Sciatic nerve (tissue), 2 donors: ENCODE data around the gene GTF2IRD1. TPM values are rescaled to one million over a fixed set of nuclear protein-coding genes. Genes with fewer than 3 reads are reported as not detected.
"Not testable (repeated sequence)": the region's sequence is repeated elsewhere in the genome, so short reads cannot be mapped to it uniquely, and the experiment has no call there.

ENCODE experiments used
- ATAC-seq: fragments of 200-7000 bp; cut with Tn5 transposase; one replicate; pipeline ENCODE4 v1.9.1; 2020; ENCODE audit warnings: mild to moderate bottlenecking, moderate library complexity
- DNase-seq: peaks from one replicate; pipeline ENCODE4 v3.0.0-alpha.2; 2020; ENCODE audit warnings: low spot score
- intact Hi-C: fragments of 100-400 bp; cut with DNase I; formaldehyde crosslinking; loops from one replicate; pipeline ENCODE4 v1.14.2; 2022
- total RNA-seq: library from RNA; stranded (reverse); fragmentation: NEBNext Ultra II Directional; extraction: Animal tissue kit (Norgen Biotek cat#: 25700); gene quantifications from one replicate; pipeline ENCODE4 v1.2.1, GENCODE V29; 2021
- donor health status: DM: no; HTN: no; CAD: no.
- donor health status: DM: no; HTN: no; CAD: no.

GTF2IRD1 gene, protein sequence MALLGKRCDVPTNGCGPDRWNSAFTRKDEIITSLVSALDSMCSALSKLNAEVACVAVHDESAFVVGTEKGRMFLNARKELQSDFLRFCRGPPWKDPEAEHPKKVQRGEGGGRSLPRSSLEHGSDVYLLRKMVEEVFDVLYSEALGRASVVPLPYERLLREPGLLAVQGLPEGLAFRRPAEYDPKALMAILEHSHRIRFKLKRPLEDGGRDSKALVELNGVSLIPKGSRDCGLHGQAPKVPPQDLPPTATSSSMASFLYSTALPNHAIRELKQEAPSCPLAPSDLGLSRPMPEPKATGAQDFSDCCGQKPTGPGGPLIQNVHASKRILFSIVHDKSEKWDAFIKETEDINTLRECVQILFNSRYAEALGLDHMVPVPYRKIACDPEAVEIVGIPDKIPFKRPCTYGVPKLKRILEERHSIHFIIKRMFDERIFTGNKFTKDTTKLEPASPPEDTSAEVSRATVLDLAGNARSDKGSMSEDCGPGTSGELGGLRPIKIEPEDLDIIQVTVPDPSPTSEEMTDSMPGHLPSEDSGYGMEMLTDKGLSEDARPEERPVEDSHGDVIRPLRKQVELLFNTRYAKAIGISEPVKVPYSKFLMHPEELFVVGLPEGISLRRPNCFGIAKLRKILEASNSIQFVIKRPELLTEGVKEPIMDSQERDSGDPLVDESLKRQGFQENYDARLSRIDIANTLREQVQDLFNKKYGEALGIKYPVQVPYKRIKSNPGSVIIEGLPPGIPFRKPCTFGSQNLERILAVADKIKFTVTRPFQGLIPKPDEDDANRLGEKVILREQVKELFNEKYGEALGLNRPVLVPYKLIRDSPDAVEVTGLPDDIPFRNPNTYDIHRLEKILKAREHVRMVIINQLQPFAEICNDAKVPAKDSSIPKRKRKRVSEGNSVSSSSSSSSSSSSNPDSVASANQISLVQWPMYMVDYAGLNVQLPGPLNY
- 29.5 TPM for total RNA-seq

DNA sequence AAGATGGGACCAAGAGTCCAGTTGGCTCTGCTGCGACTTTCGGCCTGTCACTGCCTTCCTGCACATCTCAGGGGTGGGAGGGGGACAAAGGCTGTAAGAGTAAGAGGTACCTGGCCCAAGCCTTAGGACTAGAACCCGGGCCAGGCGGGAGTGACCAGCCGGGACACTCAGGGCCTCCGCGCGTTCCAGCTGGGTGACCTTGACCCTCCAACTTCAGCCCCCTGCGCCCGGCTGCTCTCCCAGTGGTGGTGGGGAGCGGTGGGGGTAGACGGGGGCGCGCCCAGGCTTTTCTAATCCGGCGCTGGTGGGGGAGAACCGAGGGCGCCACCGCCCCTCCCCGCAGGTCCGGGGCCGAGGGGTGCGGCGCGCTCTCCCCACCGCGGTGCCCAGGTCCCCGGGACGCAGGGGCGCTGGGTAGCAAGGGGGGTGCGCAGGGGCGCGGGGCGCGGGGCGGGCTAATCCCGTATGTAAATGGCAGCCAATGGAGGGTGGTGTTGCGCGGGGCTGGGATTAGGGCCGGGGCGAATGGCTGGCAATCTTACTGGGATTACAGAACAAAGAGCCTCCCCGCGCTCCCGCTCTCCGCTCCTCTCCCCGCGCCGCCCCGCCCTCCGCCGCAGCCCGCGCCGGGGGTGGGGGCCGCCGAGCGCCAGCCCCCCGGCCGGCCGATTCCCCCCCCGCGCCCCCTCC lies at the start of gene GTF2IRD1:
TSS of gene GTF2IRD1 (plus strand) at position 585 of the 690 bp plus-strand sequence. CDS start 54,175 bp downstream, outside the sequence.
- ATAC-seq (peak; percentile 54), DNase-seq (peak; percentile 84)
- intact Hi-C loops, result no loop called here

DNA sequence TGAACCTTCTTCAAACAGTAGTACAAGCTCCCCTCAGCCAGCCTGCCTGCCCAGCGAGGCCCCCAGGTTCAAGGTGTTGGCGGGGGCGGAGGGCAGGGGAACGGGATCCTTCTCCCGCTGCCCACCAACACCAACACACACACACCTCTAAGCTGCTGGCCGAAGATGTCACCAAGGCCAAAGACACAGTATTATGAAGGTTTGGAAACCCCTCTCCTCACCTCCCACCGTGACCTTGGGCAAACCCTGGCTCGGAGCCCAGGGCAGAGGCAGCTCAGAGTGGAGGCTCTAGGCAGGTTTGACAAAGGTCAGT lies 49.4 kb upstream of the GTF2IRD1 start:
- ATAC-seq, result no peak

DNA sequence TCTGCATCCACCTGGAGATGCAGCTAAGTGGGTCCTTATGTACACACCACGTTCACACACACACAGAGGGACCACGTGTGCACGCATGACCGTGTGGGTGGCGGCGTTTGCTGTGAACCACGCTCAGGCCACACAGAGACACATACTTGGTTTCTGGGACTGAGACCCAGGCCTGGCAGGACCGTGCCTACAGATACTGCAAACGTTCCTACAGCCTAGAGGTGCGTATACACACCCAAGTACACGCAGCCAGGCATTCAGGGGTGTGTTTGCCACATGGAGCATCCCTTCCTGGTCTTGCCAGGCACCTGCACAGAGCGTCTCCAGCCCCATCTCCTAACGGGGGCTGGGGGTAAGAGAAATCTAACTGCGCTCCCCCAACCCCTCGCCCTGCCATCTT lies 49.0 kb upstream of the GTF2IRD1 start:
- ATAC-seq (no peak), DNase-seq (no peak)
- intact Hi-C loops, result loop anchor here (10.0 kb wide), 1 partner anchor 340 kb away; no protein-coding TSS in a partner anchor

More for the DNA sequence above, 49.4 kb upstream of the GTF2IRD1 start:
- DNase-seq, result no peak
- intact Hi-C loops, result loop anchor here (10.0 kb wide), 1 partner anchor 340 kb away; no protein-coding TSS in a partner anchor

DNA sequence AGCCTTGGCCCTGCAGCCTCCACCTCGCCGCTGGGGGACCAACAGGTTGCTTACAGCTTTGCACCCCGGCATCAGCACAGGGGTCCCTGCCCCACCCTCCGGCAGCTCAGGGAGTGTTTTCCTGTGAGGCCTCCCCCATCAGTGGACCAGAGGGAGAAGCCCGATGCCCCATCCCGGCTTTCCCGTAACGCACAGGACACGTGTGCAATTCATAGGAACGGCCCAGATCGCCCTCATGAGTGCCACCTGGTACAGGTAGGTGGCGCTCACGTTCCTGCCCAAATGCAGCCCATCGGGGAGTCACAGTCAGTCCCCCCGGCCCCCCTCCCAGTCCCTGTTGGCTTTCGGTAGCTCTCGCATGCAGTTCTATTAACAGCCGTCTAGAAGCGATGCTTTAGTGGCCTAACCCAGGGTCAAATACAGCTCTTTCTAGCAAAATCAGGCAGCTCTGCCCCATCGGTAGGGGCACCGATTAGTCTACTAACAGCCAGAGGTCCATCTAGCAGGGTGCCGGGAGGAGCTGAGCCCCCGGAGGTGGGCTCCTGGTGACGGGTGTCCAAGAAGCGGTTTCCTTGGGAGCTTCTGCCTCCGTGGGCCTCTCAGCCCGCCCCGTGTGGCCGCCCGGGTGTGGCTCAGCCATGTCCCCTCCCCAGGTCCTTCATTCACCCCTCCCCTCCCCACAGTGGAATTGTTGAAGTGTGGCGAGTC lies 48.4 kb upstream of the GTF2IRD1 start:
- DNase-seq (no peak), ATAC-seq (no peak)
- intact Hi-C loops, result loop anchor here (10.0 kb wide), 1 partner anchor 341 kb away; no protein-coding TSS in a partner anchor

DNA sequence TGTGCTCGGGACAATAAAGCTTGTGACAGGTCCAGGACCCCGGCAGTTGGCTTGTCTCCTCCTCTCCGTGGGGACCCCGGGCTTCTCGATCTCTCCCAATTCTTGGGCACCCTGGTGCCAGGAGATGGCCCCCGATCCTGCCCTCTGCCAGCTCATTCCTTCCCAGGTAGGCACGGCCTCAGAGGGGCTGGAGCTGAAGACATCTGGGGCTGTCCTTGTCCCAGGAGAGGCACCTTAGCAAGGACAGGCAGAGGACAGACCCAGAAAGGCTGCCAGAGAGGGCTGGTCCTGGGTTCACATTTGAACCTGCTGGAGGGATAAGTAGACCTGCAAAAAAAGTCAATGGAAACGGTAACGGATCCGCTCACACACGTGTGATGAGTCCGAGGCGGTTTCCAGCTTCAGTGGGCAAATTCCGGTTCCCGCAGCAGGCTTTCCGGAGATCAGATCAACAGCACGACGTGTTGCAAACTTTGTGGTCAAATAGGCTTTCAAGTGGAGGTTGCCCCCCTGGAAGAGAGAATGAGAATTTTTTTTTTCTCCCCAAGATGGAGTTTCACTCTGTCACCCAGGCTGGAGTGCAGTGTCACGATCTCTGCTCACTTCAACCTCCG lies 47.7 kb upstream of the GTF2IRD1 start:
- DNase-seq (no peak), ATAC-seq (no peak)
- intact Hi-C loops, result loop anchor here (10.0 kb wide), 1 partner anchor 341 kb away; no protein-coding TSS in a partner anchor

DNA sequence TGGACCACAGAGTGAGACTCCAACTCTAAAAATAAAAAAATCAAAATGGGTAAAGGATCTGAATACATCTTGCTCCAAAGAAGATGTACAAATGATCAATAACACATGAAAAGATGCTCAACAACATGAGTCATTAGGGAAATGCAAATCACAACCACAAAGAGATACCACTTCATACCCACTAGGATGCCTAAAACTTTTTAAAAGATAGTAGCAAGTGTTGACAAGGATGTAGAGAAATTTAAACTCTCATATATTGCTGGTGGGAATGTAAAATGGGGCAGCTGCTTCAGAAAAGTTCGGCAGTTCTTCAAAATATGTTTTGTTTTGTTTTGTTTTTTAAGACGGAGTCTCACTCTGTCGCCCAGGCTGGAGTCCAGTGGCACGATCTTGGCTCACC lies 45.7 kb upstream of the GTF2IRD1 start:
- ATAC-seq (no peak), DNase-seq (no peak)
- intact Hi-C loops, result loop anchor here (10.0 kb wide), 1 partner anchor 343 kb away; no protein-coding TSS in a partner anchor

DNA sequence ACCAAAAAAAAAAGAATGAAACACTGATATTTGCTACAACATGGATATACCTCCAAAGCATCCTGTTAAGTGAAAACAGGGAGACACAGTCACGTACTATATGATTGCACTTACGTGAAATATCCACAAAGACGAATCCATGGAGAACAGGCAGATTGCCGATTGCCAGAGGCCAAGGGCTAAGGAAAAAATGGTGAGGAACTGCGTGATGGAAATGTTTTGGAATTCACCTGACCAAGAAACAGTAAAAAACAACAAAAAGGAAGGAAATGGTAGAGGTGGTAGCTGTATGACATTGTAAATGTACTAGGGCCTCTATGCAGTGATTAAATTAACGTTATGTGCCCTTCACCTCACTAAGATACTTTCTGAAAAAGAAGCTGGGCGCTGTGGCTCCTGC lies 44.1 kb upstream of the GTF2IRD1 start:
- intact Hi-C loops, result loop anchor here (10.0 kb wide), 1 partner anchor 345 kb away; no protein-coding TSS in a partner anchor
- no peak for ATAC-seq
- DNase-seq, result no peak

DNA sequence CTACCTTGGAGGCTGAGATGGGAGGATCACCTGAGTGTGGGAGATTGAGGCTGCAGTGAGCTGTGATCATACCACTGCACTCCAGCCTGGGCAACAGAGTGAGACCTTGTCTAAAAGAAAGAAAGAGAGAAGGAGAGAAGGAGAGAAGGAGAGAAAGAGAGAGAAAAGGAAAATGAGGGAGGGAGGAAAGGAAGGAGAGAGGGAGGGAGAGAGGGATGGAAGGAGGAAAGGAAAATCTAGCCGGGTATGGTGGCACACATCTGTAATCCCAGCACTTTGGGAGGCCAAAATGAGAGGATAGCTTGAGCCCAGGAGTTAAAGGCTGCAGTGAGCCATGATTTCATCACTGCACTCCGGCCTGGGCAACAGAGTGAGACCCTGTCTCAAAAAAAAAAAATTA lies 42.9 kb upstream of the GTF2IRD1 start:
- DNase-seq, result no peak
- intact Hi-C loops, result no loop called here
- no peak for ATAC-seq

DNA sequence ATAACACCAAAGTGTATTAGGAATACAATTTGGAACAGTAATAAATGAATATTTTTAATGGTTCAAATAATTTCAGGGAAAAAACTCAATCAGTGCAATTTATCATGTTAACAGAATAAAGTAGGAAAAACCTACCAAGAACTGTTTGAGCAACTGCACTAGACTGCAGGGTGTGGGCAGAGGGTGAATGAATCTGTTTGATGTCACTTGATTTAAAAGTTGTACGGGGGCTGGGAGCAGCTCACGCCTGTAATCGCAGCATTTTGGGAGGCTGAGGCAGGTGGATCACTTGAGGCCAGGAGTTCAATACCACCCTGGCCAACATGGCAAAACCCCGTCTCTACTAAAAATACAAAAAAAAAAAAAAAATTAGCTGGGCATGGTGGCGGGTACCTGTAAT lies 42.1 kb upstream of the GTF2IRD1 start:
- intact Hi-C loops, ATAC-seq, DNase-seq: not testable (repeated sequence)

DNA sequence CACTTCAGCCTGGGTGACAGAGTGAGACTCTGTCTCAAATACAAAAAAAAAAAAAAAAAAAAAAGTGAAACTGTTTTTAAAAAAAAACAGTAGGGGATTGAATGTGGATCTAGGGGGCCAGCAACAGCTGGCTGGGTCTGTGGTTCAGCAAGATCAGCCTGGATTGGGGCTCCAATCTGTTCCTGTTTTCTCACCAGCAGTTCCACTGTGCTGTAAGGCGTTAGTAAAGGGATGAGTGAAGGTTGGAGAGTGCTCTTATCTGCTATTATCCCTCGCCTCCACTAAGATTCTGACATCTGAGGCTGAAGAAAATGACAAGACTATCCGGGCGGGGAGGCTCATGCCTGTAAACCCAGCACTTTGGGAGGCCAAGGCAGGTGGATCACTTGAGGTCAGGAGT lies 41.6 kb upstream of the GTF2IRD1 start:
- intact Hi-C loops, result no loop called here
- DNase-seq (no peak), ATAC-seq (no peak)

DNA sequence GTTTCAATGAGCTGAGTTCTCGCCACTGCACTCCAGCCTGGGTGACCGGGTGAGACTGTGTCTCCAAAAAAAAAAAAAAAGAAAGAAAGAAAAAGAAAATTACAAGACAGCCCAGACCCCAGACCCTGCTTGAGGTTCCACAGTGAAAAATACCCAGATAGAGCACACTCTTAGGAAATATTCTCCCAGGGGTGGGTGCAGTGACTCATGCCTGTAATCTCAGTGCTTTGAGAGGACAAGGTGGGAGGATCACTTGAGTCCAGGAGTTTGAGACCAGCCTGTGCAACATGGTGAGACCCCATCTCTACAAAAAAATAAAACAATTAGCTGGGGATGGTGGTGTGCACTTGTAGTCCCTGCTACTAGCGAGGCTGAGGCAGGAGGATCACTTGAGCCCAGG lies 41.1 kb upstream of the GTF2IRD1 start:
- ATAC-seq (no peak), DNase-seq (no peak)
- intact Hi-C loops, result no loop called here

DNA sequence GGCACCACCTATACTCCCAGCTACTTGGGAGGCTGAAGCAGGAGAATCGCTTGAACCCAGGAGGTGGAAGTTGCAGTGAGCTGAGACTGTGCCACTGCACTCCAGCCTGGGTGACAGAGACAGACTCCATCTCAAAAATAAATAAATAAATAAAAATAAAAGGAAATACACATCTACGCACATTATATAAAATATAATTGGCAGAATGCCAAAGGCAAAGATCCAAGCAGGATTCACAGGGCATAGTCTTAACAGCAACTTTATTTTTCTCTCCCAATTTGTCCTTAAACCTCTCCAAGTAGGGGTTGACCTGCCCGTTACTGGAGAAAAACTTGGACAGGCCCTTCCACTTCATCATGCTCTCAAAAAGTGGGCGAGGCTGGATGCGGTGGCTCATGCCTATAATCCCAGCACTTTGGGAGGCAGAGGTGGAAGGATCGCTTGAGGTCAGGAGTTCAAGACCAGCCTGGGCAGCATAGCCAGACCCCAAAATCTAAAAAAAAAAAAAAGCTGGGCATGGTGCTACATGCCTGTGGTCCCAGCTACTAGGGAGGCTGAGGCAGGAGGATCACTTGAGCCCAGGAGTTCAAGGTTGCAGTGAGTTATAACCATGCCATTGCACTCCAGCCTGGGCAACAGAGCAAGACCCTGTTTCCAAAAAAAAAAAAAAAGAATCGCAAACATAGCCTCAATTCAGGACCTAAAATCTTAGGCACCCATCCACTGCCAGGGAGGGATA lies 38.9 kb upstream of the GTF2IRD1 start:
- DNase-seq, ATAC-seq, intact Hi-C loops: not testable (repeated sequence)

DNA sequence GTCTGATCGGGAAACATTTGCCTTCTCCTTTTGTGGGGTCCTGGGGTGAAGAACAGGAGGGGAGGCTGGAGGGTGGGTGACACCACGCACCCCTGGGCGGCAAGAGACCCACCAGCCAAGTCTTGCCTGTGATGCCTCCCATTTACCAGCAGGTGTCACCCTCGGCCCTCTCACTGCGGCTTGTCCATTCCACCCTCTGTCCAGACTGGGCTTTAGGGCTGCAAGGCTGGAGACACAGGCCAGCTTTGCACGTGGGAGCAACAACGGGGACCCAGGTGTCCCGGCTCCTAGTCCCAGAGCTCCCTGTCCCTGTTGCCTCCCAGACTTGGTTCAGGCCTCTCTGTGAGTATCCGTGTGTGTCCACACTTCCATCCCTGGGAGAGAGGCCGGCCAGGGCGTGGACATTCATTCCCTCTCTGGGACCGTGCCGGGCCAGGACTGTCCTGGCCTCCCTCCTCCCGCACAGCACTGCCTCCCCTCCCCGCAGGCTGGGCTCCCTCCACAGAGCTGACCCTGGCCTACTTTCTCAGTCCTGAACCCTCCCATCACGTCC lies 36.2 kb upstream of the GTF2IRD1 start:
- ATAC-seq (peak; percentile 95), DNase-seq (peak; percentile 81)
- intact Hi-C loops, result no loop called here

DNA sequence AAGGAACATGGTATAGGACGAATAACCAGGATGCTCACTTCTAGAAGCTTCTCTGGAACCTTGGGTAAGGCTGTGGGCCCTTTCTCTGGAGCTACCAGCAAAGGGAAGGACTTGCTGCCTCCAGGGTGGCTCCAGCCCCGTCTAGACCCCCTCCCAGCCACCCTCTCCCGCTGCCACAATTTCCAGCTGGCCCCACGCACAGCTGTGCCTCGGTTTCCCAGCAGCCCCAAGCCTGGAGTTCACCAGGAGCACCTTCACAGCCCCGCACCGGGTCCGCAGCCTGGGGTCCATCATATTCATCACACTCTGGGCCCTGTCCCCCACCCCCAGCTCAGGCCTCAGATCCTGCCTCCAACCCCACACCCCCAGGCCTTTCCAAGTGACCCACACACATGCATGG lies 35.6 kb upstream of the GTF2IRD1 start:
- DNase-seq (no peak), ATAC-seq (peak; percentile 18)
- intact Hi-C loops, result no loop called here

DNA sequence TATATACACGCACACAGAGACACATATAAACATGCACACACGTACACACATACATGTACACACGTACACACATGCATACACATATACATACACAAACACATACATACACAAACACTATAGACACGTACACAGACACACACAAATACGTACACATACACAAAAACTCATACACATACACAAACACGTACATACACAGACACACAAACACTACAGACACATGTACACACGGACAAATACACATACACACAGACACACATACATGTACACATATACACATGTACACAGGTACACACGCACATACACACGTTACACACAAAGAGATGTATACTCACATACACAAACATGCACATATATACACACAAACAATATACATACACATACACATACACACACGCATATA lies 35.2 kb upstream of the GTF2IRD1 start:
- intact Hi-C loops, result no loop called here
- ATAC-seq (no peak), DNase-seq (no peak)

DNA sequence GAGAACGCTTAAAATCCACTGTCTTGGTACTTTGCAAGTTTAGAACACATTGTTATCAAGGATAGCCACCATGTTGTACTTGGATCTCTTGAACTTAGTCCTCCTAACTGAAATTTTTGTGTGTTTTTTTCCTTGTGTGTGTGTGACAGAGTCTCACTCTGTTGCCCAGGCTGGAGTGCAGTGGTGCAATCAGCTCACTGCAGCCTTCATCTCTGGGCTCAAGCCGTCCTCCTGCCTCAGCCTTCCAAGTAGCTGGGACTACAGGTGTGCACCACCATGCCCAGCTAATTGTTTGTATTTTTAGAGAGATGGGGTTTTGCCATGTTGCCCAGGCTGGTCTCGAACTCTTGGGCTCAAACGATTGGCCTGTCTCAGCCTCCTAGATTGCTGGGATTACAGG lies 34.5 kb upstream of the GTF2IRD1 start:
- DNase-seq, intact Hi-C loops, ATAC-seq: not testable (repeated sequence)

DNA sequence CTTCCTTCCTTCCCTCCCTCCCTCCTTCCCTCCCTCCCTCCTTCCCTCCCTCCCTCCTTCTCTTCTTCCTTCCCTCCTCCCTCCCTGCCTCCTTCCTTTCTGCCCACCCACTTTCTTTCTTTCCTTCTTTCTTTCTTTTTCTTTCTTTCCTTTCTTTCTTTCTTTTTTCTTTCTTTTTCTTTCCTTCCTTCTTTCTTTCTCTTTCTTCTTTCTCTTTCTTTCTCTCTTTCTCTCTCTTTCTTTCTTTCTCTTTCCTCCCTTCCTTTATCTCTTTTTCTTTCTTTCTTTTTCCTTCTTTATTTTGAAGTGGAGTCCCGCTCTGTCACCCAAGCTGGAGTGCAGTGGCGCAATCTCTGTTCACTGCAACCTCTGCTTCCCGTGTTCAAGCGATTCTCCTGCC lies 33.7 kb upstream of the GTF2IRD1 start:
- intact Hi-C loops, result no loop called here
- ATAC-seq (no peak), DNase-seq (no peak)
